Middle frontal gyrus (tissue), 1 donor: Measurements from ENCODE around the gene KHDRBS2.

ENCODE experiments used
- DNase-seq: peaks from one replicate; pipeline ENCODE4 v3.0.0-alpha.2; 2015; ENCODE audit warnings: low spot score; ENCODE audit errors: extremely low spot score

Gene KHDRBS2

GRCh38 chr6:62285612-62286469 is at the start of gene KHDRBS2:
KHDRBS2 (minus strand) TSS chr6:62286225.
- DNase-seq, result peak; percentile 83

DNA sequence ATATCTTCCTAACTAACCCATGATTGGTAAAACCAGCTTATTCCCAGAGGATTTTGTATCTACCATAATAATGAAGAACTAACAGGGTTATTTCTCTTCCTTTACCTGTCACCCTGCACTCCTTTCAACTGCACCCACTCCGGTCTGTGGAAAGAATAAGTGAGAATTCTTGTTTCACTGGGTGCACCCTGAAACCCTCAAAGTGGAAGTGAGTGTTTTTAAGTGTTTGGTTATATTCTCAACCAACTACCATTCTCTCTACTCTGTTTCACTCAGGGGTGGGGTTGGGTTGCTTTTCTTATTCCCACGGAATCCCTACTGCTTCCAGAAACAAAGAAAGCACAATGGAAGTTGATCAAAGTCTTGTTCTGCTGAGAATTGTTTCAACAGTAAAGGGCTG is 42.6 kb upstream of the KHDRBS2 start:
- no peak for DNase-seq

- DNase-seq, result no peak
These were observed 38.8 kb upstream of the KHDRBS2 start for GRCh38 chr6:62324834-62325233.

DNA sequence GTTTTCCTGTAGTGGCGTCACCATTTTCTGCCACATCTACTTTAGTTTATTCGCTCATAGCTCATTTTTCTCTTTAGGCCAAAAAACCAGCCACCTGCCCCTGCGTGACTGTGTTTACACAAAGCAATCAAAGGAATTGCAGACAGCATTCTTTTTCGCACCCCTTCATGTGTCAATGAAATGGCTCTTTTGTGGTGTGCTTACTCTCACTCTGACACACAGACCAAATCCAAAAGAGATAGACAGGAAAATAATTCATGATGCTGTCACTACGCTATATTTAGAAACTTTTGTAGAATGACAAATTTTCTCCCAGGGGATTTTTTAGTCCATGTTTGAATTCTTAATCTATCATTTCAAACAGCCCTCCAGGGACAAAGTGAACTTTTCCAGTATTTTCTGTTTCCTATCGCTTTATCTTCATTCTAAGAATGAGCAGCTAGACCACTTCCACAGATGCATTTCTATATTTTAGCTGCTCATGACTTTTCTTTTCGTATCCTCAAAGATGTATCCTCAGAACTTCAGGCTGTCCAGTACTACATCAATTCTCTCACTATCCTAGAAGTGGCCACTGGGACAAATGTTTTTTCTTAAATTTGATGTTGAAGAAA is 37.9 kb upstream of the KHDRBS2 start:
- DNase-seq, result no peak

- DNase-seq, result no peak
These were observed 12.8 kb upstream of the KHDRBS2 start for GRCh38 chr6:62298745-62299392.

DNA sequence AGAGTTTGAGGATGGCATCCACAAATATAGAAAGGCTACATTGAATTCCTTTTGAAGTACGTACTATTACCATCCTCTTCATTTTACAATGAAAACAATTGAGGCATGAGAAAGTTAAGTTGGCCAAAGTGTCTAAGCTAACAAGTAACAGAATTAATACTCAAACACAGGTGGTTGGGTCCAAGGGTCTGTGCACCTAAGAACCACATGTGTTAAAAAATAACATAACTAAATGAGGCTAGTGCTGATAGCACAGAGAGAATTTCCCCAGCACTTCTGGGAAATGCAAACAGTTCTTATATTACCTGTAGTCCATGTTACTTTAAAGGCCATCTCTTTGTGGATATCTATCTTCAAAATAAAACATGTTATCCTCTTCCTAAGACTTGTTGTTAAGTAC is 10.5 kb upstream of the KHDRBS2 start:
- no peak for DNase-seq

DNA sequence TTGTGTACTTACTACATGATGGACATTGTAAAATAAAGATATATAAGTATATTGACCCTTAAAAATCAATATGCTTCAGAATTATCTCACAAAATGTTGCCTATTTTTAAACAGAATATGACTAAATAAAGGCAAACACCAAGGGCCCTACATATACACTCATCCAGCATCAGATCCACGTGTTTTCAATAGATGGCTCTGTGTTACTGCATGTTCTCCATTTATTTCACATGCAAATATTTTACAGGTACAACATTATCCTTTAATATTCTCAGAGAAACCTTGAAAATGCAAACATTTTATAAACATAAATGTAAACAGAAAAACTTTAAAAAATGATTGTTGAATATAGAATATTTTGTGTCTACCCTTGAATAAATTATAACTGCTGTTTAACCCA is 2.9 kb upstream of the KHDRBS2 start:
- no peak for DNase-seq

DNA sequence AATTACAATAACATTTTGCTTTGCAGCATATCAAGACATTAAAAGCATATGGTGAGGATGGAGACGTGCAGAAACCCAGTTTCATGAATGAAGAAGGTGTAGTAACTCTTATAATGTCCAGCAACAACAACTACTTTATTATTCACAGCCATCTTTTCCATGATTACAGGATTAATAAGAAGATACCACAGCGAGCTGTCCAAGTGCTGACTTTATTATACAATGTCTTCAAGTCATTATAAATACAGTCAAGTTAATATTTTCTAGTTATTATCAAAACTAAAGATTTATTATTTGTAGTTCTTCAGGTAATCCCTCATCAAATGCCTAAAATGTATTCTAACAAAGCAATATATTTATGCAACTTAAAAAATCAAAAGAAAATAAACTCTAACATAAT is 2.5 kb upstream of the KHDRBS2 start:
- DNase-seq, result no peak

DNA sequence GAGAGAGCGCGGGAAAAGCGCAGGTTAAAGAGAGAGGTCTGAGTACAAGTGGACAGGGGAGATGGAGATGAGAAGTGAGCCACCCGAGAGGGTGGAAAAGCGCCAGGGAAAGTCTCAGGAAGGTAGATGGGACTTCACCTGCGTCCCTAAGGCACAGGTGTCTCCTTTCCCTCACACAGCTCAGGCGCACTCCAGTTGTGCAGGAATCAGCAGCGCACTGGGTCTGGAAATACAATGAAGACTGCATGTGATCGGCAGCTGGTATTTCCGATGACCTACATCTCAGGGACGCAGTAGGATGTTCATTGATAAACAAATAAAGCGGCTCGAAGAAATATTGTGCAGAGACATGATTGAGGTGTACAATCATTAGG is 432 bp upstream of the KHDRBS2 start:
- DNase-seq, result no peak

GRCh38 chr6:62284725-62285124 is 1.3 kb downstream of the KHDRBS2 start:
- DNase-seq, result no peak

- DNase-seq, result peak; percentile 70
These were observed 2.1 kb downstream of the KHDRBS2 start for GRCh38 chr6:62283796-62284411.

GRCh38 chr6:62283365-62283764 is 2.7 kb downstream of the KHDRBS2 start:
- DNase-seq, result no peak

GRCh38 chr6:62280099-62280498 is 5.9 kb downstream of the KHDRBS2 start:
- DNase-seq, result no peak

DNA sequence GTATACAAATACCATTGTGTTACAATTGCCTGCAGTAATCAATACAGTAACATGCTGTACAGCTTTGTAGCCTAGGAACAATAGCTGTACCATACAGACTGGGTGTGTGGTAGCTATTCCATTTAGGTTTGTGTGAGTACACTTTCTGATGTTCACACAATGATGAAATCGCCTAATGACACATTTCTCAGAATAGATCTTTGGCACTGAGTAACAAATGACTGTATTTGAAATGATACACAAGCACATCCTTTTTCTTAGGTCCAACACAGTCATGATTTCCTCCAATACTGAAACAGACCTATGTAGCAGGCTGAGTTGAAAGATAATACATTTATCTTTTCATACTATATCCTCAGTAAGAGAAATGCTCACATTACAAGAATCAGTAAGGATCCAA is 13.9 kb downstream of the KHDRBS2 start:
- no peak for DNase-seq

- no peak for DNase-seq
These were observed 20.0 kb downstream of the KHDRBS2 start for GRCh38 chr6:62265906-62266525.

- DNase-seq, result no peak
These were observed 23.7 kb downstream of the KHDRBS2 start for GRCh38 chr6:62262283-62262682.

DNA sequence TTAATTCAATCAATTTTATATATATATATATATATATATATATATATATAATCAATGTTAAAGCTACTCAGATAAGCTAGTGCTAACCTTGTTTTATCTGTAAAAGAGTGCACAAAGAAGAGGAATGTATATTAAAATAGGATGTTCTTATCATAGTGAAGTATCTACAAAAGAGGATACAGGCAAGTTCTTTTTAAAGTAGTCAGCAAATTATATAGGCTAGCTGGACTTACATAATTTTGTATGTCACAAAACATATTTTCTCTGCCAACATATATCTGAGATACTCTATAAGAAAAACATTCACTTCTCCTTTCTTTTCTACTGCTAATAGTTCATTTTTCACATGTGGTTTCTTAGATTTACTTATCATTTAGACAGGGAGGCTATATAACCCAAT is 39.9 kb downstream of the KHDRBS2 start:
- DNase-seq, result no peak

DNA sequence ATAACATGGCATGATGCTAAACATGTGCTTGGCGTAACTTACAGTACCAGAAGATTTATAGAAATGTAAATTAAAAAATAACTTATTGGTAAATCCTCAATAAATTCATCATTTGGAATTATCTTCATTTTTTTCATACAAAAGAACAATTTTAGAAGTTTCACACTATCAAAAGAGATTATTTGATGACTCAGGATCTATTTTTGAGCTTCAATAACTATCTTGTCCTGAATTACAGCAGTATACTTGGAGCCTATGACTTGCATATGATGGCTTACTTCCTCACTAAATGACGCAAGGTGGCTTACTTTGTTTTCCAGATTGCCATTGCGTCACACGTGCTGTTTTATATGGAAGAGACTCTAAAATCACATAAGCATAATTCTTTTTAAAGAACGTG is 49.2 kb downstream of the KHDRBS2 start:
- no peak for DNase-seq

DNA sequence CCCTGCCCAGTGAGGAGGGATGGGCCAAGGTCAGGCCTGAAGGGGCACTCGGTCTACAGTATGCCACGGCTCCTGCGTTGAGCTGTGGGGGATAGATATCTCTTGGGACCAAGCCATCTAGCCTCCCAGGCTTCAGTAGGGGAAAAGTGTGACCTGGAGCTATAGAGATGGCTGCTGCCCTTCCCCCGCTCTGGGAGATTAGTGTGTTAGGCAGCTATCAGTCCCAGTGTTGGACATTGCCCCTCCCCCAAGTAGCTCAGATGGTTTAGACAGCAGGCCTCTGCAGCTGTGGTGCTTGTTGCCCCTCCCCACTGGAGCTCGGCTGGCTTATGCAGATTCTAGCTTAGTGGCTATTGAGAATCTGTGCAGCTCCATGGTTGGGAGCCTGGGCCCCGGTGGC is 56.8 kb downstream of the KHDRBS2 start:
- no peak for DNase-seq

GRCh38 chr6:62217866-62218265 is 68.2 kb downstream of the KHDRBS2 start:
- DNase-seq, result no peak

DNA sequence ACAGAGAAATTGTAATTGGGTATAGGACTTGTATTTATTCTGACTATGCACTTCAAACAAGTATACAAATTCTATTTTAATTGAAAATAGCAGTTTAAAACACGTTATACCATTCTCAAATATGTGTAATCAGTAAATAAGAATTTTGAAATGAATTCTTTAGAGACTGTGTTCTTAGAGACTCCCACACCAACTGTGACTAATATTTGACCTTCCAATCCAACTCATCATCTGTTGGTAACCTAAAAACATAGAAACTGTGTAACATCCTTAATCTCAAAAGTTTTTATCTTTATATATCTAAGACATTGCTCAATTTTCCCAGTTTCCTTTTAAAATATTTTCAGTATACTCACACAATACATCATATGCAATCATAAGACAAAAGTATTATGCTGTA is 83.9 kb downstream of the KHDRBS2 start:
- DNase-seq, result no peak

DNA sequence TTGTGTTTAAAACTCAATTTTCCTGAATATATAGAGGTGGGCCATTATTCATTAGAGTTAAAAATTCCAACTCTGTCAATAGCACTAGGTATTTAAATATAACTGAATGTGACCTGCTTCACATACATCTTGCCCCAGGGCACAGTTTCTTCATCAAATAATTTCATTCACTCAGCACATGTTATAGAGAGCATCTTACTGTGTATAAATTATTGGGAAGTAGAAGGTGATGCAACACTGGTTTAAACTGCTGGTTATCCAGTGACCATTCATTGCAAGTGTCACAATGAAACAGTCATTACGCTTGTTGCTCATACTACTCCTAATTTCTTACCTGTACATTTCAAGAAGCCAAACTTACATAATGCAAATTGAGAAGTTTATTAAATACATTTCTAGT is 93.4 kb downstream of the KHDRBS2 start:
- DNase-seq, result no peak
